GM12878 (cell line): ENCODE data around the gene GFRA4. TPM values are rescaled to one million over a fixed set of nuclear protein-coding genes. Genes with fewer than 3 reads are reported as not detected.

ENCODE experiments used
- ATAC-seq: fragments of 200-7000 bp; cut with Tn5 transposase; 3 replicates; pipeline ENCODE4 v1.9.1; 2020; ENCODE audit warnings: mild to moderate bottlenecking, moderate library complexity
- BruUV-seq: library from RNA; stranded (reverse); fragments of 400-500 nt; replicated peaks from 2 replicates; lab custom pipeline; 2021; lab: Mats Ljungman, UMichigan
- CTCF ChIA-PET: fragments of 300-600 bp; sonication (Branson Sonifier 250); formaldehyde crosslinking; extraction: SDS; loops from one replicate; lab custom pipeline; 2021; ENCODE audit warnings: inconsistent platforms; lab: Yijun Ruan, JAX
- POLR2A ChIA-PET: fragments of 350-600 bp; formaldehyde crosslinking; extraction: SDS; loops from one replicate; lab custom pipeline; 2021; ENCODE audit warnings: inconsistent platforms; lab: Charles Lee
- RAD21 ChIA-PET: fragments of 300-600 bp; sonication (Branson Sonifier 250); formaldehyde crosslinking; loops from one replicate; lab custom pipeline; 2023; ENCODE audit warnings: antibody characterized with exemption; ENCODE audit not compliant: unreplicated experiment; lab: Charles Lee
- SMC1A ChIA-PET: fragments of 300-600 bp; sonication (Branson Sonifier 250); formaldehyde crosslinking; loops from one replicate; lab custom pipeline; 2023; ENCODE audit not compliant: unreplicated experiment, uncharacterized antibody; lab: Charles Lee
- DNase-seq: peaks from one replicate; pipeline ENCODE4 v3.0.0-alpha.2; 2011; ENCODE audit warnings: low read depth, low spot score
- FAIRE-seq: peaks from 3 replicates; lab custom pipeline; 2011; peaks lifted over from hg19 to GRCh38; lab: Jason Lieb, UNC
- H2AFZ ChIP-seq: 2 replicates; pipeline ENCODE4 v1.6.0; 2011; ENCODE audit warnings: low read depth, low read length, control low read depth; ENCODE audit not compliant: control insufficient read depth
- H3K27ac ChIP-seq: 2 replicates; pipeline ENCODE4 v1.5.1; 2011; ENCODE audit warnings: control low read depth; ENCODE audit not compliant: control insufficient read depth, insufficient read depth
- H3K27me3 ChIP-seq, 2 experiments: replicated peaks in 1 of 2; 2 replicates each; pipeline versions ENCODE4 v1.6.0 to v1.6.1; 2011; ENCODE audit warnings: low read length in 1 of 2; ENCODE audit not compliant: control insufficient read depth in 2 of 2, insufficient read depth in 2 of 2
- H3K36me3 ChIP-seq, 2 experiments: 2 replicates each; pipeline ENCODE4 v1.5.1; 2011; ENCODE audit warnings: low read length in 1 of 2; ENCODE audit not compliant: control insufficient read depth in 2 of 2, insufficient read depth in 2 of 2
- H3K4me1 ChIP-seq: 2 replicates; pipeline ENCODE4 v1.6.1; 2011; ENCODE audit warnings: mild to moderate bottlenecking, low read length, moderate library complexity, mixed read lengths; ENCODE audit not compliant: control insufficient read depth, insufficient read depth
- H3K4me2 ChIP-seq: 2 replicates; pipeline ENCODE4 v1.6.0; 2011; ENCODE audit warnings: control low read depth; ENCODE audit not compliant: control insufficient read depth, insufficient read depth
- H3K4me3 ChIP-seq: fragments of 200-600 bp; sonication (generic); 2 replicates; pipeline ENCODE4 v1.5.1; 2016
- H3K79me2 ChIP-seq: 2 replicates; pipeline ENCODE4 v1.6.0; 2011; ENCODE audit warnings: low read length; ENCODE audit not compliant: control insufficient read depth, insufficient read depth
- H3K9ac ChIP-seq: 2 replicates; pipeline ENCODE4 v1.8.0; 2011; ENCODE audit warnings: low read length, control low read depth, mixed read lengths; ENCODE audit not compliant: control insufficient read depth, insufficient read depth
- H3K9me3 ChIP-seq: replicated peaks from 3 replicates; pipeline ENCODE4 v1.5.1; 2011; ENCODE audit warnings: mild to moderate bottlenecking, low read length; ENCODE audit not compliant: control insufficient read depth, insufficient read depth
- H4K20me1 ChIP-seq: 2 replicates; pipeline ENCODE4 v1.6.0; 2011; ENCODE audit not compliant: control insufficient read depth, insufficient read depth
- EGR1 ChIP-seq, 2 experiments: IDR thresholded peaks; 1 replicate in 1 of 2; 2 replicates in 1 of 2; pipeline ENCODE4 v1.6.1; 2011 to 2012; ENCODE audit warnings: low read depth in 2 of 2, low read length in 2 of 2, borderline replicate concordance in 1 of 2, mild to moderate bottlenecking in 1 of 2, moderate library complexity in 1 of 2
- NBN ChIP-seq: fragments of 450-650 bp; IDR thresholded peaks from 2 replicates; pipeline ENCODE4 v1.6.1; 2016
- NFXL1 ChIP-seq: fragments of 450-650 bp; IDR thresholded peaks from 2 replicates; pipeline ENCODE4 v1.6.1; 2017; ENCODE audit warnings: antibody characterized with exemption, mild to moderate bottlenecking, borderline replicate concordance
- ZNF207 ChIP-seq: fragments of 450-650 bp; IDR thresholded peaks from 2 replicates; pipeline ENCODE4 v1.6.1; 2014; ENCODE audit warnings: antibody characterized with exemption, mild to moderate bottlenecking, borderline replicate concordance
- WGBS: methylation state at CpG from one replicate; pipeline ENCODE4 v1.1.6; 2016; ENCODE audit warnings: low lambda C conversion rate; ENCODE audit not compliant: insufficient replicate concordance, insufficient coverage; ENCODE audit errors: missing lambda C conversion rate; 5-methylcytosine and 5-hydroxymethylcytosine counted together
- in situ Hi-C: fragments of 300-500 bp; cut with MboI; formaldehyde crosslinking; loops from 9 replicates; pipeline ENCODE4 v1.14.3; 2018; ENCODE audit warnings: mixed read lengths
- intact Hi-C: fragments of 100-400 bp; cut with micrococcal nuclease; formaldehyde crosslinking; loops from one replicate; pipeline ENCODE4 v1.14.2; 2022; ENCODE audit not compliant: unreplicated experiment
- polyA plus RNA-seq, 11 experiments: library from polyadenylated mRNA; depleted of rRNA in 4 of 11; unstranded in 6 of 11; stranded (reverse) in 5 of 11; fragments of >200 nt; fragmentation: Nextera tagmentation in 4 of 11; fragmentation: Illumina TruSeq in 1 of 11; extraction: Ambion mirVana in 4 of 11; extraction: Trizol in 1 of 11; gene quantifications; 1 replicate in 1 of 11; 2 replicates in 10 of 11; pipeline versions ENCODE4 v1.2.1 to v1.2.3, GENCODE V29; 2011 to 2016; ENCODE audit warnings: inconsistent platforms in 2 of 11, missing spikeins in 2 of 11, low read depth in 1 of 11
- total RNA-seq, 4 experiments: library from RNA; depleted of rRNA in 3 of 4; stranded (reverse); fragments of >200 nt in 3 of 4; fragmentation: Illumina TruSeq in 1 of 4; extraction: Trizol in 1 of 4; gene quantifications; 2 replicates each; pipeline versions ENCODE4 v1.2.1 to v1.2.3, GENCODE V29; 2013 to 2021

Gene GFRA4
- total and polyA plus RNA-seq, 10 of the 15 experiments (the other 5 are each of a cell fraction or from before 2014, with no cell fraction given): 0.04 TPM; not detected in 9

- no peak for TF ChIP-seq NFXL1
Observed at GRCh38 chr20:3698591-3699001, 35.4 kb upstream of the GFRA4 start (continued).

GRCh38 chr20:3697588-3698305 lies 34.5 kb upstream of the GFRA4 start:
- Histone ChIP-seq H3K27ac (no peak overlapping the region), H3K9me3 (peaks cover 1% of the 10 kb centered on the region; the same call in 1 of the 3 replicates), H3K27me3 (no peaks in the 10 kb centered on the region; a peak in 1 of 4 replicates), H3K9ac (no peak overlapping the region), H3K4me1 (no peaks in the 10 kb centered on the region), H3K4me3 (no peak overlapping the region), H4K20me1 (no peaks in the 10 kb centered on the region), H3K4me2 (no peak overlapping the region), H2AFZ (no peak overlapping the region), H3K79me2 (no peaks in the 10 kb centered on the region), H3K36me3 (no peaks in the 10 kb centered on the region)
- in situ Hi-C loops (no loop called here), intact Hi-C loops (no loop called here)
- DNase-seq: no peak
- SMC1A ChIA-PET: no interaction called here
- CTCF ChIA-PET: interaction anchor here (1.7 to 3.2 kb wide), 2 partner anchors 10 to 13 kb away, joined by 5 to 12 read pairs; no protein-coding TSS in a partner anchor
- POLR2A ChIA-PET: no interaction called here
- TF ChIP-seq EGR1 (IDR thresholded peaks at IDR 0.05; ENCODE audit: borderline replicate concordance in 1 of 2, low read depth in 2 of 2, low read length in 2 of 2): no peak
- TF ChIP-seq ZNF207: no peak
- no peak for TF ChIP-seq NBN
- BruUV-seq: no TSS peak
- RAD21 ChIA-PET: interaction anchor here (0.7 to 1.6 kb wide), 2 partner anchors 13 to 21 kb away, joined by 3 read pairs; no protein-coding TSS in a partner anchor
- 41% methylated on average over 17 of the region's 18 CpGs for WGBS
- ATAC-seq: no peak
- FAIRE-seq: no peak
